Measurements from ENCODE around the gene PPP2R2B. TPM values are rescaled to one million over a fixed set of nuclear protein-coding genes. Genes with fewer than 3 reads are reported as not detected.

Gene PPP2R2B
- polyA plus RNA-seq, 3 donors: 0.08 TPM; not detected in 2

DNA sequence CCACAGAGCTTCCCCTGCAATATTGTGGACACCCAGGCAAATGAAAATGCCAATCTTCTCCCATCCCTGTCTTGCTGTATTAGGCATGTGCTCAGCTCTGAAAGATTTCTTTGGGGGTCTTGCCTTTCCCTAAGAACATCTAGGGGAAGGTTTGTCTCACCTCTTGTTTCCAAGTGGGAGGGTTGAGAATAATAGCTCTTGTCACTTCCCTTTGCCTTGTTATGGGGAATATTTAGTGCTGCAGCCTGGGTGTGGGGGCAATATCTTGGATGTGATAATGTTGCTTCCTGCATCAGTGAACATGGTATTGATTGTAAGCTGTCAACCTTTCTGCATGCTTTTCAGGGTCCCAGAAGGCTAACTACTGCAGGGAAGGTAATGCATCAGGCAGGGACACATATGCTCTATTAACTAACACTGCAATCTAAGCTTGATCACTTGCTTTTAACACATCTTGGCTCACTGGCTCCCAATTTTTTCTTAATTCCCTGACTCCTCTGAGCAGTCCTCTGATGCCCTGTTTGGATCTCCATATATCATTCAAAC is 296.4 kb downstream of the PPP2R2B start:
- Mint-ChIP-seq H3K27ac (no peak overlapping the region), H3K27me3 (ENCODE audit: low read depth in 3 of 3) (peaks cover 0 to 2% (median 1%) of the 10 kb centered on the region in 3 donors), H3K36me3 (no peaks in the 10 kb centered on the region), H3K4me3 (no peak overlapping the region), H3K9me3 (peaks cover 0 to 5% (median 0%) of the 10 kb centered on the region in 7 donors), H3K4me1 (no peaks in the 10 kb centered on the region)
- Histone ChIP-seq H3K4me2 (replicated peaks; ENCODE audit: extremely low read depth, low read length, poor library complexity, severe bottlenecking) (no peak overlapping the region), H3K4me3 (replicated peaks in 1 of 3; ENCODE audit: low read depth in 2 of 3, low read length in 3 of 3) (no peak overlapping the region), H3K9me3 (replicated peaks in 1 of 2; ENCODE audit: control insufficient read depth in 1 of 2, insufficient read depth in 1 of 2, low read length in 2 of 2) (no peaks in the 10 kb centered on the region), H3K9ac (ENCODE audit: insufficient read depth, low read length, poor library complexity, severe bottlenecking) (no peak overlapping the region), H3K27me3 (ENCODE audit: control insufficient read depth in 2 of 2, insufficient read depth in 2 of 2, low read length in 2 of 2) (no peaks in the 10 kb centered on the region), H4K20me1 (ENCODE audit: insufficient read depth, low read length) (no peaks in the 10 kb centered on the region), H3K36me3 (replicated peaks in 1 of 2; ENCODE audit: control insufficient read depth in 1 of 2, insufficient read depth in 2 of 2, low read length in 2 of 2) (no peaks in the 10 kb centered on the region), H2AFZ (ENCODE audit: insufficient read depth, low read depth, low read length, poor library complexity, severe bottlenecking) (no peak overlapping the region), H3K27ac (ENCODE audit: low read depth in 1 of 2, low read length in 2 of 2) (no peak overlapping the region), H3K79me2 (ENCODE audit: insufficient read depth, low read length) (no peaks in the 10 kb centered on the region), H3K4me1 (ENCODE audit: control insufficient read depth in 1 of 2, insufficient read depth in 2 of 2, low read length in 2 of 2) (no peaks in the 10 kb centered on the region)
- DNase-seq: no peak
- intact Hi-C loops (cut with micrococcal nuclease): no loop called here
- no peak for TF ChIP-seq CTCF (IDR thresholded peaks at IDR 0.05)

DNA sequence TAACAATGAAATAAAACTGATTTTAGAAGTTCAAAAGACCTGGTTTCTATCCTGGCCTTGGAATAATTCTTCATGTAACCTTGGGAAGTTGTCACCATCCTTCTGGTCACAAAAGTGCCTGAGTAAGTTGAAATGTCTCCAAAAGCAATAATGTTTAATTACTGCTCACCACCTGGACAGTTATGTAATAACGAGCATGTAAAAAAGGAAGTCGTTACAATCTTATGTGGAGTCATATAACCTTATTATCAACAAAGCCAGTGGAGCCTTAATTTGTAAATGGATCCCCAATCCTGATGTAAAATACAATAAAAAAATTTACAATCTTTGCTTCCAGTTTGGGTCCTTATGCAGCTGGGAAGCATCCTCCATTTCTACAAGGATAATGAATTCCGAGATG is 298.3 kb downstream of the PPP2R2B start:
- H2AFZ ChIP-seq (ENCODE audit: insufficient read depth, low read depth, low read length, poor library complexity, severe bottlenecking): no peak overlapping the region
- no peak for TF ChIP-seq CTCF (IDR thresholded peaks at IDR 0.05)
- peaks cover 0 to 8% of the 10 kb centered on the region in 2 donors for H3K9me3 ChIP-seq (replicated peaks in 1 of 2; ENCODE audit: control insufficient read depth in 1 of 2, insufficient read depth in 1 of 2, low read length in 2 of 2)
- H3K36me3 Mint-ChIP-seq: no peaks in the 10 kb centered on the region
- no peaks in the 10 kb centered on the region for H4K20me1 ChIP-seq (ENCODE audit: insufficient read depth, low read length)
- H3K27me3 Mint-ChIP-seq (ENCODE audit: low read depth in 3 of 3): peaks cover 0 to 2% (median 1%) of the 10 kb centered on the region in 3 donors
- H3K27me3 ChIP-seq (ENCODE audit: control insufficient read depth in 2 of 2, insufficient read depth in 2 of 2, low read length in 2 of 2): no peaks in the 10 kb centered on the region
- 70% methylated on average over 2 of the region's 3 CpGs for WGBS (ENCODE audit: insufficient coverage)
- H3K4me3 ChIP-seq (replicated peaks in 1 of 3; ENCODE audit: low read depth in 2 of 3, low read length in 3 of 3): no peak overlapping the region
- H3K27ac ChIP-seq (ENCODE audit: low read depth in 1 of 2, low read length in 2 of 2): no peak overlapping the region
- no peaks in the 10 kb centered on the region for H3K36me3 ChIP-seq (replicated peaks in 1 of 2; ENCODE audit: control insufficient read depth in 1 of 2, insufficient read depth in 2 of 2, low read length in 2 of 2)
- H3K4me1 Mint-ChIP-seq: peaks cover 4% of the 10 kb centered on the region
- H3K9me3 Mint-ChIP-seq: peaks cover under 1 to 10% (median 4%) of the 10 kb centered on the region in 7 donors
- no peak overlapping the region for H3K27ac Mint-ChIP-seq
- DNase-seq: no peak
- H3K4me1 ChIP-seq (ENCODE audit: control insufficient read depth in 1 of 2, insufficient read depth in 2 of 2, low read length in 2 of 2): no peaks in the 10 kb centered on the region
- H3K9ac ChIP-seq (ENCODE audit: insufficient read depth, low read length, poor library complexity, severe bottlenecking): no peak overlapping the region
- no peaks in the 10 kb centered on the region for H3K79me2 ChIP-seq (ENCODE audit: insufficient read depth, low read length)
- H3K4me3 Mint-ChIP-seq: no peak overlapping the region
- intact Hi-C loops (cut with micrococcal nuclease): no loop called here
- no peak overlapping the region for H3K4me2 ChIP-seq (replicated peaks; ENCODE audit: extremely low read depth, low read length, poor library complexity, severe bottlenecking)
